Inferior parietal cortex (tissue), 1 donor: Measurements from ENCODE around the gene GLYATL3.

Experiments
- DNase-seq: peaks from one replicate; pipeline ENCODE4 v3.0.0-alpha.2; 2016; ENCODE audit errors: extremely low spot score

Gene GLYATL3

GRCh38 chr6:49548613-49549304 is 49.0 kb downstream of the GLYATL3 start:
- DNase-seq: no peak

GRCh38 chr6:49549691-49550491 is 50.2 kb downstream of the GLYATL3 start:
- DNase-seq: no peak

GRCh38 chr6:49550492-49551077 is 50.9 kb downstream of the GLYATL3 start, which contains the start of gene C6orf141:
Gene C6orf141, plus strand, starts transcription at chr6:49550668. Its CDS starts 125 bp downstream, at chr6:49550793.
- DNase-seq: no peak

GRCh38 chr6:49551078-49551865 is 51.5 kb downstream of the GLYATL3 start:
- DNase-seq: no peak

- no peak for DNase-seq
These were observed 52.1 kb downstream of the GLYATL3 start for GRCh38 chr6:49551866-49552129.

GRCh38 chr6:49552596-49552995 is 52.9 kb downstream of the GLYATL3 start:
- no peak for DNase-seq

GRCh38 chr6:49553384-49553783 is 53.7 kb downstream of the GLYATL3 start:
- no peak for DNase-seq

GRCh38 chr6:49555951-49556350 is 56.2 kb downstream of the GLYATL3 start:
- no peak for DNase-seq

GRCh38 chr6:49556429-49556837 is 56.7 kb downstream of the GLYATL3 start:
- no peak for DNase-seq

GRCh38 chr6:49557177-49557576 is 57.5 kb downstream of the GLYATL3 start:
- DNase-seq: no peak

GRCh38 chr6:49558238-49558637 is 58.5 kb downstream of the GLYATL3 start:
- DNase-seq: no peak

- DNase-seq: no peak
These were observed 63.5 kb downstream of the GLYATL3 start for GRCh38 chr6:49563006-49563886.

- no peak for DNase-seq
These were observed 64.8 kb downstream of the GLYATL3 start for GRCh38 chr6:49564552-49564951.

- no peak for DNase-seq
These were observed 65.5 kb downstream of the GLYATL3 start for GRCh38 chr6:49565261-49565660.

GRCh38 chr6:49565855-49566254 is 66.1 kb downstream of the GLYATL3 start:
- DNase-seq: no peak

GRCh38 chr6:49570474-49571079 is 70.9 kb downstream of the GLYATL3 start:
- DNase-seq: no peak

- DNase-seq: no peak
These were observed 76.9 kb downstream of the GLYATL3 start for GRCh38 chr6:49576618-49577017.
